Measurements from ENCODE around the gene TCL1B. TPM values are rescaled to one million over a fixed set of nuclear protein-coding genes. Genes with fewer than 3 reads are reported as not detected.

The TCL1B gene
- total and polyA plus RNA-seq, 2 experiments from 2014 or later = 5.5 to 6.0 TPM

DNA sequence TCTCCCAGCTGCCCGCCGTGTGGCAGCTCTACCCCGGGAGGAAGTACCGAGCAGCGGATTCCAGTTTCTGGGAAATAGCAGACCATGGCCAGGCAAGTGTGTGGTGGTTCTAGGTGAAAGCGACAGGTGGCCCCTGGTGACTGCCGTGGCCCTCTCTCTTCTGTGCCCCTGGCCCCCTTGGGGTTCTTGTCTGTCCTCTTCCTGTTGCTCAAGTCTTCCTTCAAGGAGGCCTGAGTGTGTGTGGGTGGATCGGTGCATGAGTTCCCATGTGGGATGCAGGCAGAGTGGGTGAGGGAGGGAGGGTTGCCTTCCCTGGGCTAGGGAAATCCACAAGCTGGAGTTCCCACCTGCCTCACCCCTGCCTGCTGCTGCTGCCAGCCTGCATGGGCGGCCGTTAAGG, 4.6 kb downstream of the TCL1B start:
- ATAC-seq = no peak
- H3K27me3 Mint-ChIP-seq (ENCODE audit: insufficient read depth, low read depth, poor library complexity) = peaks cover 12% of the 10 kb centered on the region

More for the DNA sequence above, 4.6 kb downstream of the TCL1B start:
- Histone ChIP-seq H3K27ac (ENCODE audit: low read depth) (no peak overlapping the region), H3K4me3 (no peak overlapping the region), H3K4me2 (no peak overlapping the region), H3K36me3 (ENCODE audit: insufficient read depth) (no peaks in the 10 kb centered on the region), H4K20me1 (replicated peaks; ENCODE audit: insufficient read depth) (no peaks in the 10 kb centered on the region), H2AFZ (no peak overlapping the region), H3K27me3 (ENCODE audit: insufficient read depth) (peaks cover 2% of the 10 kb centered on the region; the same call in 1 of the 2 replicates), H3K9me2 (ENCODE audit: insufficient read depth) (no peaks in the 10 kb centered on the region; the same call in 1 of the 2 replicates), H3K79me2 (replicated peaks; ENCODE audit: insufficient read depth) (no peaks in the 10 kb centered on the region), H3F3A (replicated peaks; ENCODE audit: low read depth) (no peaks in the 10 kb centered on the region), H3K4me1 (ENCODE audit: insufficient read depth) (peaks cover 23% of the 10 kb centered on the region)
- TF ChIP-seq JUNB (IDR thresholded peaks at IDR 0.05; ENCODE audit: unreplicated experiment) (no peak), POLR2AphosphoS5 (IDR thresholded peaks at IDR 0.05; ENCODE audit: low read depth) (no peak), ZNF331 (CRISPR knock-in tag; IDR thresholded peaks at IDR 0.05; ENCODE audit: low read depth) (no peak), EZH2 (IDR thresholded peaks at IDR 0.05; ENCODE audit: low read depth, unreplicated experiment) (no peak), CREB1 (CRISPR knock-in tag; IDR thresholded peaks at IDR 0.05; ENCODE audit: low read depth) (no peak), STAT1 (IDR thresholded peaks at IDR 0.05; ENCODE audit: unreplicated experiment) (no peak), EZH2phosphoT487 (IDR thresholded peaks at IDR 0.05; ENCODE audit: unreplicated experiment) (no peak), ZNF114 (CRISPR knock-in tag; IDR thresholded peaks at IDR 0.05) (no peak), NANOG (IDR thresholded peaks at IDR 0.05; ENCODE audit: borderline replicate concordance) (no peak)
- TF ChIP-seq, protein P1, sequence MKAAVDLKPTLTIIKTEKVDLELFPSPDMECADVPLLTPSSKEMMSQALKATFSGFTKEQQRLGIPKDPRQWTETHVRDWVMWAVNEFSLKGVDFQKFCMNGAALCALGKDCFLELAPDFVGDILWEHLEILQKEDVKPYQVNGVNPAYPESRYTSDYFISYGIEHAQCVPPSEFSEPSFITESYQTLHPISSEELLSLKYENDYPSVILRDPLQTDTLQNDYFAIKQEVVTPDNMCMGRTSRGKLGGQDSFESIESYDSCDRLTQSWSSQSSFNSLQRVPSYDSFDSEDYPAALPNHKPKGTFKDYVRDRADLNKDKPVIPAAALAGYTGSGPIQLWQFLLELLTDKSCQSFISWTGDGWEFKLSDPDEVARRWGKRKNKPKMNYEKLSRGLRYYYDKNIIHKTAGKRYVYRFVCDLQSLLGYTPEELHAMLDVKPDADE (IDR thresholded peaks at IDR 0.05) = no peak
- TF ChIP-seq, protein P2, sequence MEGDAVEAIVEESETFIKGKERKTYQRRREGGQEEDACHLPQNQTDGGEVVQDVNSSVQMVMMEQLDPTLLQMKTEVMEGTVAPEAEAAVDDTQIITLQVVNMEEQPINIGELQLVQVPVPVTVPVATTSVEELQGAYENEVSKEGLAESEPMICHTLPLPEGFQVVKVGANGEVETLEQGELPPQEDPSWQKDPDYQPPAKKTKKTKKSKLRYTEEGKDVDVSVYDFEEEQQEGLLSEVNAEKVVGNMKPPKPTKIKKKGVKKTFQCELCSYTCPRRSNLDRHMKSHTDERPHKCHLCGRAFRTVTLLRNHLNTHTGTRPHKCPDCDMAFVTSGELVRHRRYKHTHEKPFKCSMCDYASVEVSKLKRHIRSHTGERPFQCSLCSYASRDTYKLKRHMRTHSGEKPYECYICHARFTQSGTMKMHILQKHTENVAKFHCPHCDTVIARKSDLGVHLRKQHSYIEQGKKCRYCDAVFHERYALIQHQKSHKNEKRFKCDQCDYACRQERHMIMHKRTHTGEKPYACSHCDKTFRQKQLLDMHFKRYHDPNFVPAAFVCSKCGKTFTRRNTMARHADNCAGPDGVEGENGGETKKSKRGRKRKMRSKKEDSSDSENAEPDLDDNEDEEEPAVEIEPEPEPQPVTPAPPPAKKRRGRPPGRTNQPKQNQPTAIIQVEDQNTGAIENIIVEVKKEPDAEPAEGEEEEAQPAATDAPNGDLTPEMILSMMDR (conservative IDR thresholded peaks at IDR 0.05; ENCODE audit: low read depth in 2 of 2) = no peak
- TF ChIP-seq, protein P3, sequence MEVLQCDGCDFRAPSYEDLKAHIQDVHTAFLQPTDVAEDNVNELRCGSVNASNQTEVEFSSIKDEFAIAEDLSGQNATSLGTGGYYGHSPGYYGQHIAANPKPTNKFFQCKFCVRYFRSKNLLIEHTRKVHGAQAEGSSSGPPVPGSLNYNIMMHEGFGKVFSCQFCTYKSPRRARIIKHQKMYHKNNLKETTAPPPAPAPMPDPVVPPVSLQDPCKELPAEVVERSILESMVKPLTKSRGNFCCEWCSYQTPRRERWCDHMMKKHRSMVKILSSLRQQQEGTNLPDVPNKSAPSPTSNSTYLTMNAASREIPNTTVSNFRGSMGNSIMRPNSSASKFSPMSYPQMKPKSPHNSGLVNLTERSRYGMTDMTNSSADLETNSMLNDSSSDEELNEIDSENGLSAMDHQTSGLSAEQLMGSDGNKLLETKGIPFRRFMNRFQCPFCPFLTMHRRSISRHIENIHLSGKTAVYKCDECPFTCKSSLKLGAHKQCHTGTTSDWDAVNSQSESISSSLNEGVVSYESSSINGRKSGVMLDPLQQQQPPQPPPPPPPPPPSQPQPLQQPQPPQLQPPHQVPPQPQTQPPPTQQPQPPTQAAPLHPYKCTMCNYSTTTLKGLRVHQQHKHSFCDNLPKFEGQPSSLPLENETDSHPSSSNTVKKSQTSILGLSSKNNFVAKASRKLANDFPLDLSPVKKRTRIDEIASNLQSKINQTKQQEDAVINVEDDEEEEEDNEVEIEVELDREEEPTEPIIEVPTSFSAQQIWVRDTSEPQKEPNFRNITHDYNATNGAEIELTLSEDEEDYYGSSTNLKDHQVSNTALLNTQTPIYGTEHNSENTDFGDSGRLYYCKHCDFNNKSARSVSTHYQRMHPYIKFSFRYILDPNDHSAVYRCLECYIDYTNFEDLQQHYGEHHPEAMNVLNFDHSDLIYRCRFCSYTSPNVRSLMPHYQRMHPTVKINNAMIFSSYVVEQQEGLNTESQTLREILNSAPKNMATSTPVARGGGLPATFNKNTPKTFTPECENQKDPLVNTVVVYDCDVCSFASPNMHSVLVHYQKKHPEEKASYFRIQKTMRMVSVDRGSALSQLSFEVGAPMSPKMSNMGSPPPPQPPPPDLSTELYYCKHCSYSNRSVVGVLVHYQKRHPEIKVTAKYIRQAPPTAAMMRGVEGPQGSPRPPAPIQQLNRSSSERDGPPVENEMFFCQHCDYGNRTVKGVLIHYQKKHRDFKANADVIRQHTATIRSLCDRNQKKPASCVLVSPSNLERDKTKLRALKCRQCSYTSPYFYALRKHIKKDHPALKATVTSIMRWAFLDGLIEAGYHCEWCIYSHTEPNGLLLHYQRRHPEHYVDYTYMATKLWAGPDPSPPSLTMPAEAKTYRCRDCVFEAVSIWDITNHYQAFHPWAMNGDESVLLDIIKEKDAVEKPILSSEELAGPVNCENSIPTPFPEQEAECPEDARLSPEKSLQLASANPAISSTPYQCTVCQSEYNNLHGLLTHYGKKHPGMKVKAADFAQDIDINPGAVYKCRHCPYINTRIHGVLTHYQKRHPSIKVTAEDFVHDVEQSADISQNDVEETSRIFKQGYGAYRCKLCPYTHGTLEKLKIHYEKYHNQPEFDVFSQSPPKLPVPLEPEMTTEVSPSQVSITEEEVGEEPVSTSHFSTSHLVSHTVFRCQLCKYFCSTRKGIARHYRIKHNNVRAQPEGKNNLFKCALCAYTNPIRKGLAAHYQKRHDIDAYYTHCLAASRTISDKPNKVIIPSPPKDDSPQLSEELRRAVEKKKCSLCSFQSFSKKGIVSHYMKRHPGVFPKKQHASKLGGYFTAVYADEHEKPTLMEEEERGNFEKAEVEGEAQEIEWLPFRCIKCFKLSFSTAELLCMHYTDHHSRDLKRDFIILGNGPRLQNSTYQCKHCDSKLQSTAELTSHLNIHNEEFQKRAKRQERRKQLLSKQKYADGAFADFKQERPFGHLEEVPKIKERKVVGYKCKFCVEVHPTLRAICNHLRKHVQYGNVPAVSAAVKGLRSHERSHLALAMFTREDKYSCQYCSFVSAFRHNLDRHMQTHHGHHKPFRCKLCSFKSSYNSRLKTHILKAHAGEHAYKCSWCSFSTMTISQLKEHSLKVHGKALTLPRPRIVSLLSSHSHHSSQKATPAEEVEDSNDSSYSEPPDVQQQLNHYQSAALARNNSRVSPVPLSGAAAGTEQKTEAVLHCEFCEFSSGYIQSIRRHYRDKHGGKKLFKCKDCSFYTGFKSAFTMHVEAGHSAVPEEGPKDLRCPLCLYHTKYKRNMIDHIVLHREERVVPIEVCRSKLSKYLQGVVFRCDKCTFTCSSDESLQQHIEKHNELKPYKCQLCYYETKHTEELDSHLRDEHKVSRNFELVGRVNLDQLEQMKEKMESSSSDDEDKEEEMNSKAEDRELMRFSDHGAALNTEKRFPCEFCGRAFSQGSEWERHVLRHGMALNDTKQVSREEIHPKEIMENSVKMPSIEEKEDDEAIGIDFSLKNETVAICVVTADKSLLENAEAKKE (CRISPR knock-in tag; IDR thresholded peaks at IDR 0.05) = no peak
- TF ChIP-seq, protein P4, sequence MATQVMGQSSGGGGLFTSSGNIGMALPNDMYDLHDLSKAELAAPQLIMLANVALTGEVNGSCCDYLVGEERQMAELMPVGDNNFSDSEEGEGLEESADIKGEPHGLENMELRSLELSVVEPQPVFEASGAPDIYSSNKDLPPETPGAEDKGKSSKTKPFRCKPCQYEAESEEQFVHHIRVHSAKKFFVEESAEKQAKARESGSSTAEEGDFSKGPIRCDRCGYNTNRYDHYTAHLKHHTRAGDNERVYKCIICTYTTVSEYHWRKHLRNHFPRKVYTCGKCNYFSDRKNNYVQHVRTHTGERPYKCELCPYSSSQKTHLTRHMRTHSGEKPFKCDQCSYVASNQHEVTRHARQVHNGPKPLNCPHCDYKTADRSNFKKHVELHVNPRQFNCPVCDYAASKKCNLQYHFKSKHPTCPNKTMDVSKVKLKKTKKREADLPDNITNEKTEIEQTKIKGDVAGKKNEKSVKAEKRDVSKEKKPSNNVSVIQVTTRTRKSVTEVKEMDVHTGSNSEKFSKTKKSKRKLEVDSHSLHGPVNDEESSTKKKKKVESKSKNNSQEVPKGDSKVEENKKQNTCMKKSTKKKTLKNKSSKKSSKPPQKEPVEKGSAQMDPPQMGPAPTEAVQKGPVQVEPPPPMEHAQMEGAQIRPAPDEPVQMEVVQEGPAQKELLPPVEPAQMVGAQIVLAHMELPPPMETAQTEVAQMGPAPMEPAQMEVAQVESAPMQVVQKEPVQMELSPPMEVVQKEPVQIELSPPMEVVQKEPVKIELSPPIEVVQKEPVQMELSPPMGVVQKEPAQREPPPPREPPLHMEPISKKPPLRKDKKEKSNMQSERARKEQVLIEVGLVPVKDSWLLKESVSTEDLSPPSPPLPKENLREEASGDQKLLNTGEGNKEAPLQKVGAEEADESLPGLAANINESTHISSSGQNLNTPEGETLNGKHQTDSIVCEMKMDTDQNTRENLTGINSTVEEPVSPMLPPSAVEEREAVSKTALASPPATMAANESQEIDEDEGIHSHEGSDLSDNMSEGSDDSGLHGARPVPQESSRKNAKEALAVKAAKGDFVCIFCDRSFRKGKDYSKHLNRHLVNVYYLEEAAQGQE (IDR thresholded peaks at IDR 0.05; ENCODE audit: unreplicated experiment) = no peak
- H3K36me3 Mint-ChIP-seq (ENCODE audit: low read depth) = no peaks in the 10 kb centered on the region
- no peak for DNase-seq (ENCODE audit: low spot score)
- H3K27ac Mint-ChIP-seq = no peak overlapping the region
- H3K4me1 Mint-ChIP-seq = peaks cover 27% of the 10 kb centered on the region
- no peaks in the 10 kb centered on the region for H3K9me3 Mint-ChIP-seq
- H3K4me3 Mint-ChIP-seq = no peak overlapping the region
